DMS153 (cell line): Measurements from ENCODE around the gene ARHGAP40.

Source experiments
- DNase-seq: peaks from one replicate; lab custom pipeline; 2025; lab: John Stamatoyannopoulos, UW

ARHGAP40 gene

DNA sequence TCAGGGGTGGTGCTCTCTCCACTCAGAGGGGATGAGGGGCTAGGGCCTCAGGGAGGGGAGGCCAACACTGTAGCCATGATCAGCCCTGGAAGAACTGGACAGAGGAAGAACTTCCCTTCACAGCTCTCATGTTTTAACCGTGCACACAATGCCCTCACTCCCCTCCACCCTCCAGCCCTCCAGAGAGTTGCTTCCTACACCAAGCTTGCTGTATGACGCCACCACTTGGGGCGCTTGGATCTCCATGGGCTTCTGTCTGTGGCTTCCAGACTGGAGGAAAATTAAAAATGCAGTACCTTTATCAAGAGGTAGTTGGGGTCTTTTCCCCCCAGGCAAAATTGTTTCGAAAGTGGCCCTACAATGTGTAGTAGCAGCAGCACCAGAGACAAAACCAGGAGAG lies 48.4 kb downstream of the ARHGAP40 start:
- no peak for DNase-seq

GRCh38 chr20:38651154-38651553 lies 49.5 kb downstream of the ARHGAP40 start:
- no peak for DNase-seq

GRCh38 chr20:38651562-38651961 lies 50.0 kb downstream of the ARHGAP40 start:
- no peak for DNase-seq

GRCh38 chr20:38652995-38653394 lies 51.4 kb downstream of the ARHGAP40 start:
- DNase-seq: no peak

GRCh38 chr20:38657390-38657789 lies 55.8 kb downstream of the ARHGAP40 start:
- DNase-seq: no peak

- DNase-seq: no peak
Measured at GRCh38 chr20:38658879-38659596, 57.4 kb downstream of the ARHGAP40 start.

DNA sequence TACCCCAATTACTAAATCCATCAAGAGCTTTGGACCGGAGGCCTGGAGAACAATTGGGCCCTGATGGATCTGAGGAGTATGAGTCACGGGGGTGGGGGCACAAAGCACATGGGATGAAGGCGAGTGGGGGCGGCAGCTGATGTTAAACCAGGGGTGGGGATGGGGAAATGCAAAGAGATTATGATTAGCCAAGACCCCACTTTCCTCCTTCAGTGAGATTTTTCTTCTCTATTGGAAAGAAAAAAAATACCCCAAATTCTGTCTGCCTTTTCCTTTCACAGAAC lies 57.9 kb downstream of the ARHGAP40 start:
- DNase-seq: no peak

DNA sequence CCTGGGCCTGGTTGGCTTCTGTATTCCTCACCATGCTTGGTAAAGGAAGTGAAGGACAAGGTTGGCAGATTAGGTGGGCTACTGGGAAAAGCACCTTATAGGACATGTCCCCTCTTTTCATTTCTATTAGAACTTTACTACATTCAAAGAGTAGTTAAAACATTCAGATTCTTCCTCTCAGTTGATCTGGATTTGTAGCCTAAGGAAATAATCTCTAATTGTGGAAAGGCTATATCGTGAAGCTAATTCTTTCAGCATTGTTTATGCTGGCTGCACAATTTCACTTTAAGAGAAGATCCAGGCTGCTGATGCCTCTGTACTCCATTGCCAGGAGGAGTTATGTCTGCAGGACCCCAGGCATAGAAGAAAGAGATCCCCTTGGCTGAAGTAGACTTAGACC lies 58.8 kb downstream of the ARHGAP40 start:
- DNase-seq: no peak

- no peak for DNase-seq
Measured at GRCh38 chr20:38663660-38664059, 62.1 kb downstream of the ARHGAP40 start.

DNA sequence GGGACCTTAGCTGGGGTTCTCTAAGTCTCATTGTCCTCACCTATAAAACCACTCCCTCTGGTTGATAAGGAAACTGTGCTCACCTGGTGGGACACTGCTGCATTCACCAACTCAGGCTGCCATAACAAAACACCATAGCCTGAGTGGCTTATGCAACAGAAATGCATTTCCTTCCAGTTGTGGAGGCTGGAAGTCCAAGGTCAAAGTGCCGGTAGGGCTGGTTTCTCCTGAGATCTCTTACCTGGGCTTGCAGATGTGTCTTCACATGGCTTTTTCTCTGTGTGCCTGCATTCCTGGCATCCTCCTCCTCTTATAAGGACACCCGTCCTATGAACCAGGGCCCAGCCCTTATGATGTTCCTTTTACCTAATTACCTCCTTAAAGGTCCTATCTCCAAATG lies 62.7 kb downstream of the ARHGAP40 start:
- no peak for DNase-seq

GRCh38 chr20:38665094-38665493 lies 63.5 kb downstream of the ARHGAP40 start:
- DNase-seq: no peak

- DNase-seq: no peak
Measured at GRCh38 chr20:38665506-38666285, 64.1 kb downstream of the ARHGAP40 start.

DNA sequence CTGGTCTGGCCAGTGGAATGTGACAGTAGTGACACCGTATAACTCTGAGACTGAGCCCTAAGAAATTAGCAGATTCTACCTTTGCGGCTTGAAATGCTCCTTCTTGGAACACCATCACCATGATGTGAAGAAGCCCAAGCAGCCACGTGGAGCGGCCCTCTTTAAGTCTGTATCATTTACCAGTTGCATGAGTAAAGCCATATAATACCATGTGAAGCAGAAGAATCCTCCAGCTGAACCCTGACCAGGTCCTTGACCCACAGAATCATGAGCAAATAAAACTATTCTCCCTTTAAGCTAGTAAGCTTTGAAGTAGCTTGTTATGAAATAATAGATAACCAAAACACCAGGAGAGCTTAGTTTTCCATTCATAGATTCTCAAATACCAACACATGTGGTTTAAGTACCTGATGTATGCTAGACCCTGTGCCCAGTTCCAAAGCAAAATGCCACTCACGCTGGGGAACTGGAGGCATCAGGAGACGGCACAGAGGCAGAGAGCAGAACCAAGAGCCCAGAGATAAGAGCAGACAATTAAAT lies 65.9 kb downstream of the ARHGAP40 start:
- no peak for DNase-seq

- DNase-seq: no peak
Measured at GRCh38 chr20:38669688-38670087, 68.1 kb downstream of the ARHGAP40 start.

GRCh38 chr20:38670786-38671185 lies 69.2 kb downstream of the ARHGAP40 start:
- DNase-seq: no peak

GRCh38 chr20:38671186-38671585 lies 69.6 kb downstream of the ARHGAP40 start:
- no peak for DNase-seq

DNA sequence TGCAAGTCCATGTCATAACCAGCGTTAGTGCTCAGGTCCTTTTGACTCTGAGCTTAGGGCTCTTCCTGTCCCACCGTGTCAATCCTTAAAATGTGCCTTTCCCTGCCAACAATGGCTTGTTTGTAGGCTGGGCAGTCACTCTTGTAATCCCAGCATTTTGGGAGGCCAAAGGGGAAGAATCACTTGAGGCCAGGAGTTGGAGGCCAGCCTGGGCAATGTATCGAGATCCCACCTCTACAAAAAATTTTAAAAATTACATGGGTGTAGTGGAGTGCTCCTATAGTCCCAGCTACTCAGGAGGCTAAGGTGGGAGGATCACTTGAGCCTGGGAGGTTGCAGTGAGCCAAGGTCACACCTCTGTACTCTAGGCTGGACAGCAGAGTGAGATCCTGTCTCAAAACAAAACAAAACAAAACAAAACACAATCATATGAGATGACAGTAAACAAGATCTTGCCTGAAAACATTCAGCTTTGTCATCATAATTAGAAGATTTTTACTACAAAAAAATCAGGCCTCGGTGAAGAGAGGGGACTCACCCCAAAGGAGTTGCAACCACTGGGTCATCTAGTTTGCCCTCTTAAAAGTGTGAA lies 70.2 kb downstream of the ARHGAP40 start:
- no peak for DNase-seq

GRCh38 chr20:38672504-38672903 lies 70.9 kb downstream of the ARHGAP40 start:
- DNase-seq: no peak

DNA sequence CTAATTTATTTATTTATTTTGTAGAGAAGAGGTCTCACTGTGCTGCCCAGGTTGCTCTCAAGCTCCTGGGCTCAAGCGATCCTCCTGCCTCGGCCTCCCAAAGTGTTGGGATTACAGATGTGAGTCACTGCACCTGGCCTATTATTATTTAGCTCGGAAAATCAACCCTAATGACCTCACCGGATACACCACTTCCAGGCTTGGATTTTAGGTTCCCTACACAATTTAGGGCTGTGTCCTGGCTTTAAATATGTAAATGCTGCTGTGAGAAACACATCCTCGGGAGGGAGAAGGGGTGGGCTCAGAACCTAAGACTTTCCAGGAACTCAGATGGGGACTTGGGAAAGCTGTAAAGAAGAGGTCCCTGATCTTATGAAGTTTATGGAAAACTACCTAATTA lies 71.7 kb downstream of the ARHGAP40 start:
- DNase-seq: no peak

DNA sequence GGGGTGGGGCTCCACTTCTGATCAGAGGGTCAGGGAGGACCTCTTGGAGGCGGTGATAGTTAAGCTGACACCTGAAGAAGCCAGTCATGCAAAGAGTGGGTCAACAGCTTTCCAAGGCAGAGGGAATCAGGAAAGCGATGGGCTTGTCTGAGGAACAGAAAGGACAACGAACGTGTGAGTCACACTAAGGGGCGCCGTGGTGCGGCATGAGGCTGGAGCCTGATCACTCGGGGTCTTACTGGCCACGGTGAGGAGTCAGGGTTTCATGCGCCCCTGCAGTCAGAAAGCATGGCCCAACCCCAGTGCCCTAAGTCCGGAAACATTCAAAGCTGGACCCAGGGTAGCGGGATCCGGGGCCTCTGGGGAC lies 72.1 kb downstream of the ARHGAP40 start:
- no peak for DNase-seq

DNA sequence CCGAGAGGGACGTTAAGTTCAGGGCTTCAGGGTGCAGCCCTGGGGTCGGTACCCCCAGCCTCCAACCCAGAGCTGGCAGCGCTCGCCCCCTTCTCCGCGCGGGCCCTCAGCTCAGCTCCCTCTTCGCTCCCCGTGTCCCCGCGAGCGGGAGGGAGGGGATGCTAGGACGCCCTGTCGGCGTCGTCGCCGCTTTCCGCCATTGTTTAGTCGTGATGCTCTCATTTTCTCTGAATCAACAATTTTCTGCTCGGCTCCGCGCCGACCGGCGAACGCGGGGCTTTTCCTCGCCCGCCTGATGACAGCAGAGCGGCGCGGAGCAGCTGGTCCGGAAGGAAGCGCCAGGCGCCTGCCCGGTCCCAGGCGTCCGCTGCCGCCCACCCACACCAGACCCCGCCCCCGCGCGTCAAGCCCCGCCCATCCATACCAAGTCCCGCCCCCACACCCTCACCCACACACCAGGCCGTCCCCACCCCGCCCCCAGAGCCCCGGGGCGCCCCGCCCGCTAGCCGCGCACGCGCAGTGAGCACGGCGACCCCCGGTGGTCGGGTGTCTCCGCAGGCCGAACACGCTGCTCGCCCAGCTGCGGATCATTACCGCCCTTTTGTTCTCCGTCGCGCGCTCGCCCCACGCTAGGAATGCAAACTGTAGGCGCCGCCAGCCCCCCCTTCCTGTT lies 72.6 kb downstream of the ARHGAP40 start:
- peak; percentile 36 for DNase-seq

GRCh38 chr20:38674765-38675133 lies 73.1 kb downstream of the ARHGAP40 start:
- no peak for DNase-seq

- DNase-seq: no peak
Measured at GRCh38 chr20:38676576-38676975, 75.0 kb downstream of the ARHGAP40 start.
